M059J (cell line): ENCODE measurements around the gene MYO18B. TPM values are rescaled to one million over a fixed set of nuclear protein-coding genes. Genes with fewer than 3 reads are reported as not detected.
"Not testable (repeated sequence)": the region's sequence is repeated elsewhere in the genome, so short reads cannot be mapped to it uniquely, and the experiment has no call there.

Experiments
- DNase-seq: peaks from one replicate; pipeline ENCODE4 v3.0.0-alpha.2; 2012; ENCODE audit warnings: low read depth
- total RNA-seq: library from RNA; depleted of rRNA; stranded (reverse); fragments of >200 nt; shearing (Covaris generic); gene quantifications from 2 replicates; pipeline ENCODE4 v1.2.3, GENCODE V29; 2014; rRNA removed

The MYO18B gene
- not detected in 2 replicates for total RNA-seq

GRCh38 chr22:25741692-25742626 is at the start of gene MYO18B:
MYO18B (plus strand) TSS chr22:25742188; CDS start chr22:25761093, 18,905 bp downstream.
- DNase-seq: no peak

- DNase-seq: no peak
Observed at GRCh38 chr22:25692397-25693267, 49.4 kb upstream of the MYO18B start.

GRCh38 chr22:25693268-25693565 is 48.8 kb upstream of the MYO18B start:
- no peak for DNase-seq

GRCh38 chr22:25694196-25694907 is 47.6 kb upstream of the MYO18B start:
- no peak for DNase-seq

- DNase-seq: no peak
Observed at GRCh38 chr22:25695146-25695545, 46.8 kb upstream of the MYO18B start.

GRCh38 chr22:25696763-25697162 is 45.2 kb upstream of the MYO18B start:
- no peak for DNase-seq

- no peak for DNase-seq
Observed at GRCh38 chr22:25697181-25697664, 44.8 kb upstream of the MYO18B start.

GRCh38 chr22:25697978-25698377 is 44.0 kb upstream of the MYO18B start:
- DNase-seq: no peak

GRCh38 chr22:25698461-25698860 is 43.5 kb upstream of the MYO18B start:
- no peak for DNase-seq

GRCh38 chr22:25698978-25699377 is 43.0 kb upstream of the MYO18B start:
- DNase-seq: no peak

- no peak for DNase-seq
Observed at GRCh38 chr22:25701056-25701780, 40.8 kb upstream of the MYO18B start.

GRCh38 chr22:25702040-25702439 is 39.9 kb upstream of the MYO18B start:
- peak; percentile 16 for DNase-seq

- DNase-seq: no peak
Observed at GRCh38 chr22:25702571-25703167, 39.3 kb upstream of the MYO18B start.

GRCh38 chr22:25704701-25705100 is 37.3 kb upstream of the MYO18B start:
- no peak for DNase-seq

GRCh38 chr22:25706197-25706596 is 35.8 kb upstream of the MYO18B start:
- DNase-seq: no peak

GRCh38 chr22:25708430-25708829 is 33.6 kb upstream of the MYO18B start:
- DNase-seq: not testable (repeated sequence)

- DNase-seq: no peak
Observed at GRCh38 chr22:25709758-25710157, 32.2 kb upstream of the MYO18B start.

- DNase-seq: no peak
Observed at GRCh38 chr22:25710501-25710900, 31.5 kb upstream of the MYO18B start.

GRCh38 chr22:25711491-25711890 is 30.5 kb upstream of the MYO18B start:
- DNase-seq: no peak

GRCh38 chr22:25712661-25713400 is 29.2 kb upstream of the MYO18B start:
- no peak for DNase-seq
